Duodenal mucosa (tissue), 2 donors: ENCODE measurements around the gene ZFX.

Source experiments
- H3K27ac ChIP-seq: one replicate; pipeline ENCODE4 v1.7.0; 2013; ENCODE audit warnings: low read depth, low read length
- H3K27me3 ChIP-seq, 2 donors: one replicate each; pipeline ENCODE4 v1.7.0; 2013; ENCODE audit warnings: low read length in 2 of 2, control low read depth in 1 of 2; ENCODE audit not compliant: insufficient read depth in 2 of 2, control insufficient read depth in 1 of 2
- H3K36me3 ChIP-seq, 2 donors: one replicate each; pipeline ENCODE4 v1.7.0; 2013; ENCODE audit warnings: low read length in 2 of 2, control low read depth in 1 of 2; ENCODE audit not compliant: insufficient read depth in 2 of 2, control insufficient read depth in 1 of 2
- H3K4me1 ChIP-seq, 2 donors: one replicate each; pipeline ENCODE4 v1.7.0; 2013; ENCODE audit warnings: low read length in 2 of 2, control low read depth in 1 of 2; ENCODE audit not compliant: insufficient read depth in 2 of 2, control insufficient read depth in 1 of 2
- H3K4me3 ChIP-seq, 2 donors: one replicate each; pipeline ENCODE4 v1.7.0; 2013; ENCODE audit warnings: low read length in 2 of 2, low read depth in 1 of 2
- H3K9ac ChIP-seq, 2 donors: one replicate each; pipeline ENCODE4 v1.7.0; 2013; ENCODE audit warnings: low read length in 2 of 2, low read depth in 1 of 2
- H3K9me3 ChIP-seq, 2 donors: one replicate each; pipeline ENCODE4 v1.7.0; 2013; ENCODE audit warnings: low read length in 2 of 2, control low read depth in 1 of 2; ENCODE audit not compliant: control insufficient read depth in 1 of 2

Gene ZFX

GRCh38 chrX:24168807-24169206, 19.3 kb downstream of the ZFX start:
- H3K9ac ChIP-seq, result no peak overlapping the region
- no peak overlapping the region for H3K4me3 ChIP-seq
- peaks cover 6 to 11% of the 10 kb centered on the region in 2 donors for H3K36me3 ChIP-seq
- H3K4me1 ChIP-seq, result peaks cover 0 to 22% of the 10 kb centered on the region in 2 donors
- H3K27ac ChIP-seq, result no peak overlapping the region
- no peaks in the 10 kb centered on the region for H3K9me3 ChIP-seq
- H3K27me3 ChIP-seq, result no peaks in the 10 kb centered on the region

DNA sequence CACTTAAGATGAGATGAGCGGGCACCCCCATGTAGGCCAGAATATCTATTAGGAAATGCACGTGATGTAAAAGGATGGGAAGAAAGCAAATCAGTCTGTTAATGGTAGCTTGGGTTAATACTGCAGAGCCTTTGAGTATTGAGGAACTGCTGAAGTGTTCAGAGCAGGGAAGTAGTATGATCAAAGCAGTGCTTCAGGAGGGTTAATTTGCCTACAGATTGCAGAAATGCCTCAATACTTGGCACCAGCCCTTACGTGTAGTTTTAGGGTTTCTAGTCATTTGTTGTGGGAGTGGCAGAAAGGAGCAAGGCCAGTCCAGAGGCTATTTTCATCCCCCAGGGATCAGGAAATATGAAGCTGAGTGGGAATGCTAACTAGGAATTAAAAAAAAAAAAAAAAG, 19.7 kb downstream of the ZFX start:
- Histone ChIP-seq H3K9ac (no peak overlapping the region), H3K36me3 (peaks cover 6 to 11% of the 10 kb centered on the region in 2 donors), H3K27me3 (no peaks in the 10 kb centered on the region), H3K4me1 (peaks cover 0 to 22% of the 10 kb centered on the region in 2 donors), H3K27ac (no peak overlapping the region), H3K4me3 (no peak overlapping the region), H3K9me3 (no peaks in the 10 kb centered on the region)

DNA sequence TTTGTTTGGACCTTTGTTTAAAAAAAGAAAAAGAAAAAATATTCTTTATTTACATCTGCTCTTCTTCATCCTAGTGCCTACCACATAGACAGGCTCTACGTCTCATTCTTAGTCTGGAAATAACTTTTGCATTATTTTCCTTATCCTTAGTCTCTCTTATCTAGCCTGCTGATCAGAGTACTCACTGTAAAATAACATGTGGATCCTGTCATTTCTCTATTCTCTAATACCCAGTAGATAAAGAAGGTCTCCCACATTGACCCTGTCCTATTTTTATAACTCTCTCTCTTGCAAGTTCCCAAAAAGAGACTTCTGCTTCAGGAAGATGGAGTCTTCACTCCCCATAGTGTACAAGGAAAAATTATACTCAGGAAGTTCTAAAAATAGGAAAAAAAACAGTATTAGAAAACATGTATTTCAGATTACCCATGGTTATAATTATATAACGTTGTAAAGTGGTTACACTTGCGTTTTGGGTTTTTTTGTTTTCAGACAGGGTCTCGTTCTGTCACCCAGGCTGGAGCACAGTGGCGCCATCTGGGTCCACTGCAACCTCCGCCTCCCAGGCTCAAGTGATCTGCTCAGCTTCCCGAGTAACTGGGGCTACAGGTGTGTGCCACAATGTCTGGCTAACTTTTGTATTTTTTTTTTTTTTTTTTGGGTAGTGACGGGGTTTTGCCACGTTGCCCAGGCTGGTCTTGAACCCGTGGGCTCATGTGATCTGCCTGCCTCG, 23.8 kb downstream of the ZFX start:
- Histone ChIP-seq H3K36me3 (peaks cover 11 to 12% of the 10 kb centered on the region in 2 donors), H3K9ac (no peak overlapping the region), H3K4me1 (peaks cover 0 to 19% of the 10 kb centered on the region in 2 donors), H3K27me3 (no peaks in the 10 kb centered on the region), H3K4me3 (no peak overlapping the region), H3K27ac (no peak overlapping the region), H3K9me3 (no peaks in the 10 kb centered on the region)

DNA sequence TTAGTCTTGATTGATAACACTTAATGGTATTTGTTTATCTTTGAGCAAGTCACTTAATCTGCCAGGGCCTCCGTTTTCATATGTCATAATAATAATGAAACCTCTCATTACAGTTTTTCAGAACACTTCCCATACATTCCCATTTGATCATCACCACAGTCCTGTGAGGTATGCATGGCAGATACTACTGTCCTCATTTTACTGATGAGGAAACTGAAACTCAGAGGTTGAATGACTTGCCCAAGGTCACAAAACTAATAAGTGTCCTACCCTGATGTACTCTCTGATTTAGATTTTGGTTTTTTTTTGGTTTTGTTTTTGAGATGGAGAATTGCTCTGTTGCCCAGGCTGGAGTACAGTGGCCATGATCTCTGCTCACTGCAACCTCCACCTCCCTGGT, 25.7 kb downstream of the ZFX start:
- Histone ChIP-seq H3K36me3 (peaks cover 17 to 18% of the 10 kb centered on the region in 2 donors), H3K4me1 (peaks cover 0 to 6% of the 10 kb centered on the region in 2 donors), H3K9ac (no peak overlapping the region), H3K4me3 (no peak overlapping the region), H3K27me3 (no peaks in the 10 kb centered on the region), H3K27ac (no peak overlapping the region), H3K9me3 (no peaks in the 10 kb centered on the region)

- no peak overlapping the region for H3K27ac ChIP-seq
- H3K9ac ChIP-seq, result no peak overlapping the region
- no peaks in the 10 kb centered on the region for H3K4me1 ChIP-seq
- H3K36me3 ChIP-seq, result peaks cover 11 to 12% of the 10 kb centered on the region in 2 donors
- no peak overlapping the region for H3K4me3 ChIP-seq
- H3K9me3 ChIP-seq, result no peaks in the 10 kb centered on the region
- no peaks in the 10 kb centered on the region for H3K27me3 ChIP-seq
Measured at GRCh38 chrX:24178441-24178840, 28.9 kb downstream of the ZFX start.

DNA sequence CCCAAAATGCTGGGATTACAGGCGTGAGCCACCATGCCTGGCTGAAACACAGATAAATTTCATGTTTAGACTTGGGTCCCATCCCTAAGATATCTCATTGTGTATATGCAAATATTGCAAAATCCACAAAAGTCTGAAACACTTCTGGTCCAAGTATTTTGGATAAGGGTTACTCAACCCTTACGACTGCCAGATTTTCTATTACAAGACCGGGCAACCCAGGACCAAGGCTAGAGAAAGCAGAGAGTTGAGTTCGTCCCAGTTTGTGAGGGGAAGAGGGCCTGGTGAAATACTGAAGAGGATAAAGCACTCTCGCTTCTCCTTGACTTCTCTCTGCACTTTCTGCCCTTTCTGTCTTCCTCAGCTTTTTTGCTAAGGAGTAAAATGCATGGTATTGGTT, 34.5 kb downstream of the ZFX start:
- Histone ChIP-seq H3K9ac (no peak overlapping the region), H3K27ac (no peak overlapping the region), H3K27me3 (no peaks in the 10 kb centered on the region), H3K36me3 (peaks cover 5 to 11% of the 10 kb centered on the region in 2 donors), H3K4me3 (no peak overlapping the region), H3K9me3 (no peaks in the 10 kb centered on the region), H3K4me1 (peaks cover 1 to 4% of the 10 kb centered on the region in 2 donors)

DNA sequence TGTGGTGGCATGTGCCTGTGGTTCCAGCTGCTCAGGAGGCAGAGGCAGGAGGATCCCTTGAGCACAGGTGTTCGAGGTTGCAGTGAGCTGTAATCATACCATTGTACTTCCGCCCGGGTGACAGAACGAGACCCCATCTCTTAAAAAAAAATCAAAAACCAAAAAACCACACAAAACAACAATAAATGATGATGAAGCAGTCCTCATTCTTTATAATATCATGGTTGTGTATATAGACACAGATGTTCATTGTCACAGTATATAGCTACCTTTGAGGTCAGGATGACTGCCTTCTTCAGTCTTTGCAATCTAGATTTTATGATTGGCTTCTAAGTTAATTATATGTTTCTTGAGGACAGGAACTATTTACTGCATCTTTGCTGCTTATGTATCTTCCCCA, 37.0 kb downstream of the ZFX start:
- Histone ChIP-seq H3K9me3 (no peaks in the 10 kb centered on the region), H3K4me3 (no peak overlapping the region), H3K27me3 (no peaks in the 10 kb centered on the region), H3K36me3 (no peaks in the 10 kb centered on the region), H3K9ac (no peak overlapping the region), H3K27ac (no peak overlapping the region), H3K4me1 (peaks cover 4 to 12% of the 10 kb centered on the region in 2 donors)

GRCh38 chrX:24186986-24187385, 37.5 kb downstream of the ZFX start:
- Histone ChIP-seq H3K27ac (no peak overlapping the region), H3K9me3 (no peaks in the 10 kb centered on the region), H3K36me3 (no peaks in the 10 kb centered on the region), H3K9ac (no peak overlapping the region), H3K27me3 (no peaks in the 10 kb centered on the region), H3K4me1 (peaks cover 4 to 12% of the 10 kb centered on the region in 2 donors), H3K4me3 (no peak overlapping the region)

- Histone ChIP-seq H3K9ac (no peak overlapping the region), H3K9me3 (no peaks in the 10 kb centered on the region), H3K4me3 (no peak overlapping the region), H3K27me3 (no peaks in the 10 kb centered on the region), H3K4me1 (peaks cover 4 to 12% of the 10 kb centered on the region in 2 donors), H3K36me3 (no peaks in the 10 kb centered on the region), H3K27ac (no peak overlapping the region)
Measured at GRCh38 chrX:24189490-24189889, 40.0 kb downstream of the ZFX start.

DNA sequence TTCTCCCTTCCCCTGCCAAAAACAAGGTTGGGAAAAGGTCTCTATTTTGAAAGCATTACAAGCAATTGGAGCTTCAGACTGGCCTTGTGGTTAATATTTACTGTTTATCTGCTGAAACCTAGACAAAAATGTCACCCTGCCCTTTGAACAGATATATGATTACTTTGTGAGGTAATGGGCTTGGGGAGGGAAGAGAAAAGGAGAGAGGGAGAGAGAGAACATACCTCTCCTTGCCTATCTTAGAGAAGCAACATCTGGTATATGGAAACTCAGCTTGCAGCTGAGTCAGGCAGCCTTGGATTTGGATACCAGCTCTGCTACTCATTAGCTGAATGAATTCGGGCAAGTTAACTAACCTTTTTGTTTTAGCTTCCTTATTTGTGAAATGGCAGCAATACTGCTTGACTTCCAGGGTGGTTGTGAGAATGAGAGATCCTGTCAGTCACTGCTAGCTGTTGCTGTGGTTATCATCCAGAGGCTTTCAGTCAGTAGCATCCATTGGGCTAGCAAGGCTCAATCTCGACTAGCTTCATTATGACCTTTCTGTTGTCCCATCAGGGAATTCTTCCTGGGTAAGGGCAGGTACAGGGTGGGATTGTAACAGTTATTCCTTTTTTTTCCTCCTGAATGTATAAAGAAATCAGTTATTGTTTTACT, 41.1 kb downstream of the ZFX start:
- Histone ChIP-seq H3K4me3 (peak overlapping the region in 1 of 2 donors; percentile 10), H3K4me1 (peaks cover 4 to 12% of the 10 kb centered on the region in 2 donors), H3K9ac (no peak overlapping the region), H3K9me3 (no peaks in the 10 kb centered on the region), H3K36me3 (no peaks in the 10 kb centered on the region), H3K27ac (no peak overlapping the region), H3K27me3 (no peaks in the 10 kb centered on the region)
